ENCODE data around the gene COPG2.
A peak's percentile ranks its signal among the peaks of the same experiment; 100 is the strongest.
"Not testable (repeated sequence)": the region's sequence is repeated elsewhere in the genome, so short reads cannot be mapped to it uniquely, and the experiment has no call there.

The COPG2 gene

DNA sequence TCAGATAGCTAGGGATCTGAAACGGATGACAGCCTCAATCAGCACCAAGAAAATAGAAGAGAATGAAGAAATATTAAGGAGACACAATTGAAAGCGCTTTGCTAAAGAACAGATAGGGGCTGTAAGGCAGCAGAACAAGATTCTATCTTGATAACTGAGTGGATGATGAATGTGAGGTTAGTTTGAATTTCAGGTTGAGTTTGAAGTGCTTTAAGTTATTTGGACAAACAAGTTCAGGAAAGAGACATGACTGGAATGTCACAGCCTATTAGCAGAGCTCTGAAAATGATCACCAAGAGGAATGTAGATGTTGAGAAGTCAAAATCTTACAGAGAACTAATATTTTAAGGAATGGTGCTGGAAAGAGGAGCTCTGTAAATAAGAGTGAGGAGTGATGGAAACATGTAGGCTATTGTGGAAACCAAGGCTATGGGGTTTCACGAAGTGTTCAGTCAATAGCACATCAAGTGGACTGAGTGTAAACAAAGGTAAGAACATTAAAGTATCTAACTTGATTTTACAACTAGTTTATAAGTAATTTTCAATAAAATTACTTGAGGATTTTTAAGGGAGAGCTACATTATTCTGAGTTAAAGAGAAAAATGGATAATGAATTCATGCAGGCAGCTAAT is 115.0 kb downstream of the COPG2 start:
- no peak for DNase-seq

DNA sequence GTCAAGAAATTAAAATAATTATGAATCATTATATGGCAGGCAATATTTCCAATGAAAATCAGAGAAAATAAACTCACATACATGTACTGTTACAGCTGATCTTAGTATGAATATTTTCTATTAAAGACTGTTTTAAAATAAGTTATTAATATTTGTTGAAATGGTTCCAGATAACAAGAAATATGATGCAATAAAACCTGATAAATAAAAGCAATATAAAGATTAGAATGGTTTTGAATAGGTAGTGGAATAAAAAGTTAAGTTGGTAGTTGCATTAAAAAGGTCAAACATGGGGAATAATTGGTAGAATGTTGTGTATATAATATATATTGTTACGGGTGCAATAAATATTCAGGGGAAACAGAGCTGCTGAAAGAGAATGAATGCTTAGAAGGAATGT is 124.2 kb downstream of the COPG2 start:
- no peak for DNase-seq

DNA sequence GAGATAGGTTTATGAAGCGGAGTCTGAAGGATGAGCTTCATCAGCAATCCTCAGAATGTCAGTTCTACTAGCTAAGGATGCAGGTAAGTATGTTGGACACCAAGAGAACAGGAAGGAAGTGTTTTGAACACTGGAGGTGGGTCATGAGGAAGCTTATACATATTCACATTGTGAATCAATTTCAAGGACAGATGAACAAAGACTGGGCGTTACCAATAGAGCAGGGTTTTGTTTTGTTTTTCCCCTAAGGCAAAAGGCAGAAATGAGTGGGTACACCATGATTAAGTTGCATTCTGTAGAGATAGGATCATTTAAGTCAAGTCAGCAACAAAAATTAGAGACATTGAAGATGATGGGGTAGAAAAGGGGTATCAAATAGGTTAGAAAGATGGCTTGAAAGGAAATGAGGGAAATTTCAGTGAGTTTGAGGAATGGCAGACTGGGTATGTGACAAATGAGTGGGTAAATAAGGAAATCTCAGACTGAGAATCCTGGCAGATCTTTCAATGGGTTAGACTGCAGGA is 125.0 kb downstream of the COPG2 start:
- DNase-seq: no peak

DNA sequence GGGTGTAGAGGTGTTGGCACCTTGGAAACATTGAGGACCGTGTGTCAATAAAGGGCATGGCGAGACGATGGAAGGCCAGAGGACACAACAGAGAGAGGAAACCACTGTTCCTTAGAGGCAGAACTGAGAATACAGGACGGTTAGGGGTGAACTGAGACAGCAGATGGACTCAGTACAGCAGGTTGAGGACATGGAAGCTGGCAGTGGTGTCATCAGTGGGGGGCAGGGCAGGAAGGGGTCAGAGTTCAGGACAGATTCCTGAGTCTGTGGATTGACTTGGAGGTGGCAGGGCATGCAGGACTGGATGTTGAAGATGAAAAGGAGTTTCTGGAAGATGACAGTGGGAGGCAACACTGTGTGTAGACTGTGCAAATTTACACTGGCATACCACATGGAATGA is 126.3 kb downstream of the COPG2 start:
- DNase-seq: not testable (repeated sequence)

DNA sequence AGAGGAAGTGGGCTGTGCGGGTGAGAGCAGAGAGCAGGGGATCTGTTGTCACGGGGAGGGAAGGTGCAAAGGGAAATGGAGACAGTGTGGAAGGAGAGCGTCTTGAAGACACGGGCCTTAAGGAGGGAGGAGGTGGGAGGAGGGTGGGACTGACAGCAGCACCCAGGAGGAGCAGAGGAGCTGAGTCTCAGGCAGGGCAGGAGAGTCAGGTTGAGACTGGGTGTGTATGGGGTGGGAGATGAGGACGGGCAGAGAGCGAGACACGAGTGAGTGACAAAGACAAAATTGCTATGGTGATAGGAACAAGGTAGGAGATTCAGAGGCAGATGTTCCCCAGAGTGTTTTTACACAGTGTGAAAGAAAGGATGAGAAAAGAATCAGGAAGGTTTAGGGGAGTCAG is 127.3 kb downstream of the COPG2 start:
- not testable (repeated sequence) for DNase-seq

DNA sequence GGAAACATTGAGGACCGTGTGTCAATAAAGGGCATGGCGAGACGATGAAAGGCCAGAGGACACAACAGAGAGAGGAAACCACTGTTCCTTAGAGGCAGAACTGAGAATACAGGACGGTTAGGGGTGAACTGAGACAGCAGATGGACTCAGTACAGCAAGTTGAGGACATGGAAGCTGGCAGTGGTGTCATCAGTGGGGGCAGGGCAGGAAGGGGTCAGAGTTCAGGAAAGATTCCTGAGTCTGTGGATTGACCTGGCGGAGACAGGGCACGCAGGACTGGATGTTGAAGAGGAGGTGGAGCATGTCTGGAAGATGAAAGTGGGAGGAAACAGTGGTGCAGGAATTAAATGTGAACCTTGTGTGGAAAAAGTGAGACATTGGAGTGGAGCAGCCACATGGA is 130.7 kb downstream of the COPG2 start:
- DNase-seq: not testable (repeated sequence)

DNA sequence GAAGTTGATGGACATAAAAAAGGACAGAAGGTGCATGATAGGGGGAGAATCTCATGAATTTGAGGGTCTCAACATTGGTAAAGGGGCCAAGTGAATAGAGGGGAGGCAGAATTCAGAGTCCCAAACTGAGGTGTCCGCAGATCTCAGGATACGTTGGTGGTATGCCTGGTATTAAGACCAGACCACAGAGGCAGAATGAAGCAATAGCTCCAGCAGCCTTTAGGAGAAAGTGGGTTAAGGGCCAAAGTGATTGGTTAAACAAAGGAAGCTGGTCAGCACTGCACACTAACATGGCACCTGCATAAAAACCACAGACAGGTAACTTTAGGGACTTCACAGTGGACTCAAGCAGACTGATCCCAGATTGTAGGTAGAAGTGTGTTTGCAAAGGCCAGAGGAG is 139.1 kb downstream of the COPG2 start:
- no peak for DNase-seq

DNA sequence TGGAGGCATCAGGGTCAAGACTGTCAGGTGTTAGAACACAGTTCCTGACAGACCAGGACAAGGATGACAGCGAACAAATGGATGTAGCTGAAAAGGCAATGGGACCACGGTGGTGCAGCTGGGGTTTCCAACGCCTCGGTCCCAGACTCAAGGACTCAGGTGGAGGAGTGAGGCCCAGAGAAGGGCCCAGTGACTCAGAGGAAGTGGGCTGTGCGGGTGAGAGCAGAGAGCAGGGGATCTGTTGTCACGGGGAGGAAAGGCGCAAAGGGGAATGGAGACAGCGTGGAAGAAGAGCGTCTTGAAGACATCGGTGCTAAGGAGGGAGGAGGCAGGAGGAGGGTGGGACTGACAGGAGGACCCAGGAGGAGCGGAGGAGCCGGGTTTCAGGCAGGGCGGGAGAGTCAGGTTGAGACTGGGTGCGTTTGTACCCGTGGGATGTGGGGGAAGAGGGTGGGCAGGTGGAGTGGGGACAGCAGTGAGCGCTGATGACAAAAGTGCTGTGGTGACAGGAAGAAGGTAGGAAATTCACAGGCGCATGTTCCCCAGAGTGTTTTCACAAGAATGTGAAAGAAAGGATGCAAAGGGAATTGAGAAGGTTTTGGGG is 140.7 kb downstream of the COPG2 start:
- not testable (repeated sequence) for DNase-seq

DNA sequence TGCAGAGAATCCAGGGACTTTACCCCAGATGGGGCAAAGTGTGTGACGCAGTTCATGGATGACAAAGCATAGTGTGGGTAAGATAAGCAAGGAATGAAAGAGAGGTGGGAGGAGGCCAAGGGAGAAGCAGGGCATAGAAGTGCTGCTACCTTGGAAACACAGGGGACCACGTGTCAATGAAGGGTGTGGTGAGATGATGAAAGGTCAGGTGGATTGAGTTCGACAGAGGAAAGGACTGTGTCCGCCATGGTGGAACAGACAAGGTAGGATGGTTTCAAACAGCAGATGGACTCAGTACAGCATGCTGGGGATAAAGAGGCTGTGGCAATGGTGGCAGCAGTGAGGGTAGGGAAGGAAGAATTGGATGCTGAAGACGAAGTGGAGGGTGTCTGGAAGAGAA is 143.9 kb downstream of the COPG2 start:
- DNase-seq: no peak

DNA sequence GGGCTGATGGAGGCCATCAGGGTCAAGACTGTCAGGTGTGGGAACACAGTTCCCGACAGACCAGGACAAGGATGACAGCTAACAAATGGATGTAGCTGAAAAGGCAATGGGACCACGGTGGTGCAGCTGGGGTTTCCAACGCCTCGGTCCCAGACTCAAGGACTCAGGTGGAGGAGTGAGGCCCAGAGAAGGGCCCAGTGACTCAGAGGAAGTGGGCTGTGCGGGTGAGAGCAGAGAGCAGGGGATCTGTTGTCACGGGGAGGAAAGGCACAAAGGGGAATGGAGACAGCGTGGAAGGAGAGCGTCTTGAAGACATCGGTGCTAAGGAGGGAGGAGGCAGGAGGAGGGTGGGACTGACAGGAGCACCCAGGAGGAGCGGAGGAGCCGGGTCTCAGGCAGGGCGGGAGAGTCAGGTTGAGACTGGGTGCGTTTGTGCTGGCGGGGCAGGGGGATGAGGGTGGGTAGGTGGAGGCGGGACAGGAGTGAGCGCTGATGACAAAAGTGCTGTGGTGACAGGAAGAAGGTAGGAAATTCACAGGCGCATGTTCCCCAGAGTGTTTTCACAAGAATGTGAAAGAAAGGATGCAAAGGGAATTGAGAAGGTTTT is 144.9 kb downstream of the COPG2 start:
- not testable (repeated sequence) for DNase-seq

DNA sequence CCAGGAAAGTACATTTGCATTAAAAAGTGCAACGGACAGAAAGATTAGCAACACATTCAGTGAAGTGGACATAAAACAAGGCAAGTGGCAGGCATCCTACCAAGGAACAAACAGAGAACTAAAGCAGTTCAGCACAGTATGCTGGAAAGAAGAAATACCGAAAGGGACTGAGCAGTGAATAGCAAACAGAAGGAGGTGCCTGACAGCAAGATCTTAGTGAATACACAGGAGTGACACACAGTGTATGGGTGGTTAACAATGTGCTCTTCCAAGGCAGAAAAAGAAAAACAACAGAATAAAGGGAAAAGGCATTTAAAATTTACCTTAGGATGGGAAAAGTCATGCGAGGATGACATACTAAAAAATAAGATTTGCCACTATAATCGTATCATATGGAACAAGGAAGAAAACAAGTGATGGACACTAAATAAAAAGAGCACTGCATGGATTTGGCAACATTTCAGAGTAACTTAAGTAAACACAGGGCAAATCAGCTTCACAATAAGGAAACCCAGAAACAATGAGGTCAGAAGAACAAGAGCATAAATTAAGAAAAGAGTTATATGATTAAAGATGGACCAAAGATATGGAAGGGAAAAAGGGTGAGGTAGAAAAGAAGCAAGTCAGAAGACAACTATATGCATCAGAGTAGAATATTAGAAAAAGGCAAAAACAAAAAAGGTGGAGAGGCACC is 147.1 kb downstream of the COPG2 start:
- no peak for DNase-seq

DNA sequence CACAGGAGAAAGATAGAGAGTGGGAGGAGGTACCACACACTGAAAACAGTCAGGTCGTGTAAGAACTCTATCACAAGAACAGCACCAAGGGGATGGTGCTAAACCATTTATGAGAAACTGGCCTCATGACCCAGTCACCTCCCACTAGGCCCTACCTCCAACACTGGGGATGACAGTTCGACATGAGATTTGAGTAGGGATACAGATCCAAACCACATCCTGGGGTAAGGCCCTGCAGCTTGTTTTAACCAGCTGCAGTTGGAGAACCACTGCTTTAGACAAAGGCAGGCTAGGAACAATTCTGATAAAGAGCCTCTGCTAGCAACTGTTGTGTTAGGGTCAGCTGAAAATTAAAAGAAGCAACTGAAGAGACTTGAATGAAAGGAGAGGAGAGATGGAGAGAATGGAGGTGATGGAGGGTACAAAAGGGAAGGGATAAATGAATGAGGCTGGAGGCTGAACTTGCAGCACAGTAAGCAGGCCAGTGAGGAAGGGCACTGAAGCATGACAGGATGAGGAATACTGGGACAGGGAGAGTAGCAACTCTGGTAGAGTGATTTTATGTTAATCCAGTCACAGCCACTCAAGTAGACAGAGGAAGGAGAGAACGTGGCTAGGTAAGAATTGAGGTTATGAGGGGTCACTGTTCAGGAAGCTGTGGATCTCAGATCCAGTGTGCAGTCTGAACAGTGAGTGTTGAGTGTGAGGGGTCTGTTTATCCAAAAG is 153.1 kb downstream of the COPG2 start:
- no peak for DNase-seq

DNA sequence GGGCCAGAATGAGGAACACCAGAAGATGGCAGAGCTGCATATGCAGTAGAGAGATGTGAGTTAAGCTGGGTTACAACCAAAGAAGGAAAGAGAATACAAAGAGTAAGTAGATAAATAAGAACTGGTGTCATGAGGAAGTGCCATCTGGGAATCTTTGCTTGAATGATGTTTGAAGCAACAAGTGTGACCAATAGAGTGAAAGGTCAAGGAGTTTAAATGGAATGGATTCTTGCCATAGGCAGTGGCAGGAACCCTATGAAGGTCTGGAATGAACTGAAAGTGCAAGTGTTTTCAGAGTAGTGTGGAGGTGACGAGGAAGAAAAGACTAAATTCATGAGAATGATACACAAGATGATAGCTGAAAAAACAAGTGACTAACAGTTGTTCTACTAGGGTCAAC is 155.1 kb downstream of the COPG2 start:
- DNase-seq: no peak

DNA sequence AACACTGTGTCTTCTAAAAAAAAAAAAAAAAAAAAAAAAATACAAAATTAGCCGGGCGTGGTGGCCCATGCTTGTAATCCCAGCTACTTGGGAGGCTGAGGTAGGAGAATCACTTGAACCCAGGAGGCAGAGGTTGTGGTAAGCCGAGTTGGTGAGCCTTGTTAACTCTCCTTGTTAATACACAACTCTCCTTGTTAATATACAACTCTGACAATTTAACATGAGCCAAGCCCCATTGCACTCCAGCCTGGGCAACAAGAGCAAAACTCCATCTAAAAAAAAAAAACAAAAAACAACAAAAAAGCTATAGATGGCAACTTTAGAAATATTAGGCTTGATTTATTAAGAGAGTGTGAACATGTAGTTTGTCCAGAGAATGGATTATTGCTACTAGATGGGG is 156.5 kb downstream of the COPG2 start:
- DNase-seq: not testable (repeated sequence)

DNA sequence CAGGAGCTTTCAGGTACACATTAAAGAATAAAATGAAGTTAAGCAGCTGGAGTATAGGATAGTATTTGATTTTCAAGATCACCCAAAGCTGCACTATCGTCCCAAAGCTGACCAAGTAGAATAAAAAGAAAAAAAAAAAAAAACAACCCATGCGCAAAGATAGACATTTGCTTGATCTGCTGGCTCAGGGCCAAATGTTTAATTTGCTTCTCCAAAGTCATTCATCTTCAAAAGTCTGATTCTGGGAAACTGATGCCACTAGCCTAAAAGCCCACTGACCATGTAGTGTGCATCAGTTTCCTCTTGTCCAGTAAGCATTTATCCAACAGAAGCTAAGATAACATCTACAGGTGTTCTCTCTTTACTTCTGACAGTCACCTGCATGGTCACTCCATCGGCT is 162.2 kb downstream of the COPG2 start:
- no peak for DNase-seq

DNA sequence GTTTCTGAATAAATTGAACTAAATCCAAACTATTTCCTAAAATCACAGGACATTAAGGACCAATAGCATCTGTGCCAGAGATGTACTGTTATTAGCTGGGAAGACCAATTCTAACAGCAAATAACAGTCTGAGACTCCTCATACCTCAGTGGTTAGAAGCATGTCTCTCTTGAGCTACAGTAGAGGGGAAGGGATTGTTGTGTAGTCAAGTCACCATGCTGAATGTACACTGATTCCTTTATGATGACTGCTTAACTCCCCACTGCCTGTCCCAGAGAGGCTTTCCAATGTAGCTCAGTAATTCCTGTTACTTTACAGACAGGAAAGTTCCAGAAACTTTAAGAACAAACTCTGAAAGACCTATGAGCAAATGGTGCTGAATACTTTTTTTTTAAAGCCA is 162.8 kb downstream of the COPG2 start:
- DNase-seq: peak; percentile 41

DNA sequence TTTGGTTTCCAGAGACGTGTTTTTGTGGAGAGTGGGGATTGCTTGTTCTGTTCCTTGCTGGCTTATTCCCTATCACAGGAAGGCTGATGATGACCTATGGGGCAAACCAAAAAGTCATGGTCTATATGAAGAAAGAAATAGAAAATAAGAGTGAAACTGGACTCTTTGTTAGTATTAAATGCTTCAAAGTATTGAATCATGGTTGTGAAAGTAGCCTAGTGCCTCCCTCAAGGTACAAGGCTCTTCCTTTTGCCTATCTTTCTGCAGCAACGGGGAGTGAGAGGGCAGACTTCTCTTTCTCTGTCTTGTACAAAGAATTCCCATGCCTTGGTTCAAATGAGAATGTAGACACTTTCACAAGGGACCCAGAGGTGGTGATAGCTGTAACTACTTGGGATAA is 167.6 kb downstream of the COPG2 start:
- no peak for DNase-seq

DNA sequence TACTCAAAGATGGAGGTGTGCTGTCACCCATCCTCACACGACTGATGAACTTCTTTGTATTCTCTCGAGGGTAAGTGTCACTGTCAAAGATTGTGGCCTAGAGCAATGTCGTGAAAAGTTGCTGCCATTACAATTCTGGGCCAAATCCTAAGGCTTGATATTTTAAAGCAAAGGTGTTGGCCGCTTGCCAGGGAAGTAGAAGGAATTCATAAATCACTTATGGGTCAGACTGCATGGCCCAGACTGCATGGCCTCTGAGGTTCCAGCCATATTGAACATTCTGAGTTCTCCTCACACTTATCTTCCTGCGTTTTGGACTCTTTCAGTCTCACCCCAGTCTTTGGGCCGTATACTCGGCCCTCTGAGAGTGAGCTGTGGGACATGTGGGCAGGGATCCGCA is 168.1 kb downstream of the COPG2 start:
- no peak for DNase-seq

DNA sequence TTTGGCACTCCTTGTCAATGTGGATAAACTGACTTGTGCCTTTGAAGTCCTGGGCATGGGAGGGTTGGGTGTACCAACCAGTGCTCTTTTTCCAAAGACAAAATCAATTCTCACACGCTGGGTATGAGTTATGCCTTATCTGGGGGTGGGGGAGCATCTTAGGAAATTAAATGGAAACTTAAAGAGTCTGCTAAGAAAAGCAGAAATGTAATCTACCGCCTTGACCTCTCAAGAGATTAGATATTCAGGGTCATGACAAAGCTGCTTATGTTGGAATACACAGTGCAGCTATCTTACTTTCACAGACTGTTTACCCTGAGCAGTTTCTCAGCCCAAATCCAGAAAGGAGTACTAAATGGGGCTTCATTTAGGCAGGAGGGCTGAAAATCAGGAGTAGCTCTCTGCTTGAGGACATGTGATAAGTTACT is 174.1 kb downstream of the COPG2 start:
- no peak for DNase-seq

DNA sequence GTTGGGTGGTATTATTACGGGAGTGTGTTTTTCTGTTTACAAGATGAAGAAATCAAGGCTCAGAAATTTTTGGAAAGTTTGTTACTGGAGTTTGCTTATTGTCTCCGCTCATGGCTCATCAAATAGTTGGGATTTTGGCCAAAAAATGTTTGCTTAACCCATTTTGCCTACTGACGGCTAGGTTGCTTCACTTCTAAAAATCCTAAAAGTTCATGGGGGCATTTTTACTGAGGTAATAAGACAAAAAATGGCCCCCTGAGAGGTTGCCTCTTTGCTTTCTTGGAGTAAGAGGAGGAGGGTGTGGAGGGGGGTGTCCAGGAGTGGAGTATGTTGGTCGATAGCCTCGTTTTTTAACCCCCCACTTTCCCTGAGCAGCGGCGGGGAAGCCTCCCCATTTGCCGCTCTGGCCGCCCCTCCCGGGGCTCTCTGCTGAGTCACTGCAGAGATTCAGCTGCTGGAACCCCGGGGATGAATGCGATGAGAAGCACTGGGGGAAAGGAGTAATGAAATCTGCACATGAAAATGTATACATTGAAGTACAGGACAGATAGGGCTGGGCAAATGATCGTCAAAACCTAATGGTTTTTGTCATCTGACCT is 175.2 kb downstream of the COPG2 start:
- peak; percentile 47 for DNase-seq

DNA sequence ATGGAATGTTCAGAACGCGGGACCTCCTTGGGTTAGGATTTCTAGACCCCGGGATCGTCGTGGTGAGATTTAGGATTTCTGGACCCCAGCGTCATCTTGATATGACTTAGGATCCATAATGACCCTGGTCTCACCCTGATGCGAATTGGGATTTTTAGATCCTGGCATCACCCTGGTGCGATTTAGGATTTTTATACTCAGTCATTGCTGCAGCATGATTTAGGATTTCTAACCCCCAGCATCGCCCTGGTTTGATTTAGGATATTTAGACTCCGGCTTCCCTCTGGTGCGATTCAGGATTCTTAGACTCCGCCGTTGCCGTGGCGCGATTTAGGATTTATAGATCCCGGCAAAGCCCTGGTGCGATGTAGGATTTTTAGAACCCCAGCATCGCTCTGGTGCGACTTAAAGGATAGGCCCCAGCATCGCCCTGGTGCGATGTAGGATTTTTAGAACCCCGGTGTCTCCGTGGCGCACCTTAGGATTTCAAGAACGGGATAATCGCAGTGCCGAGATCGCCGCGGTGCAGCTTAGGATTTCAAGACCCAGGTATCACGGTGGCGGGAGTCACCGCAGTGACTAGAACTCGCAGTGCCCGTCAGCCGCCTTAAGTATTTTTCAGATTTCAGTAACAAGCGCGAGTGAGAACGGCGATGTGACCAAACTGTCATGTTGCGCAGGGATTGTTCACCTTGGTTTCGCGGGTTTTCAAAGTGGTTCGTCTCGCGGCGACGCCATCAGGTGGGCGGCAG is 175.8 kb downstream of the COPG2 start:
- no peak for DNase-seq
